HG03159 (cell line): ENCODE data around the gene RAB11FIP4.
"Not testable (repeated sequence)": the region's sequence is repeated elsewhere in the genome, so short reads cannot be mapped to it uniquely, and the experiment has no call there.

Experiments used
- ATAC-seq: cut with Tn5 transposase; IDR thresholded peaks from one replicate; pipeline ENCODE4 v1.9.1; 2021; ENCODE audit warnings: mild to moderate bottlenecking, moderate library complexity; ENCODE audit not compliant: unreplicated experiment

RAB11FIP4 gene

GRCh38 chr17:31391496-31391949, at the start of gene RAB11FIP4:
Gene RAB11FIP4, plus strand, starts transcription at chr17:31391675. Its CDS starts 178 bp downstream, at chr17:31391853.
- no peak for ATAC-seq

GRCh38 chr17:31345191-31345747, 46.2 kb upstream of the RAB11FIP4 start:
- ATAC-seq = not testable (repeated sequence)

- ATAC-seq = no peak
Measured at GRCh38 chr17:31349454-31349853, 42.0 kb upstream of the RAB11FIP4 start.

GRCh38 chr17:31355935-31356334, 35.5 kb upstream of the RAB11FIP4 start:
- ATAC-seq = no peak

- no peak for ATAC-seq
Measured at GRCh38 chr17:31357091-31357490, 34.4 kb upstream of the RAB11FIP4 start.

GRCh38 chr17:31357839-31358394, 33.6 kb upstream of the RAB11FIP4 start:
- ATAC-seq = no peak

- ATAC-seq = no peak
Measured at GRCh38 chr17:31364012-31364411, 27.5 kb upstream of the RAB11FIP4 start.

GRCh38 chr17:31366088-31366487, 25.4 kb upstream of the RAB11FIP4 start:
- ATAC-seq = no peak

GRCh38 chr17:31369266-31369665, 22.2 kb upstream of the RAB11FIP4 start:
- no peak for ATAC-seq

- no peak for ATAC-seq
Measured at GRCh38 chr17:31371511-31372097, 19.9 kb upstream of the RAB11FIP4 start.

GRCh38 chr17:31373150-31374093, 18.1 kb upstream of the RAB11FIP4 start:
- no peak for ATAC-seq

- ATAC-seq = no peak
Measured at GRCh38 chr17:31374094-31374447, 17.4 kb upstream of the RAB11FIP4 start.

- ATAC-seq = no peak
Measured at GRCh38 chr17:31374503-31374902, 17.0 kb upstream of the RAB11FIP4 start.

- no peak for ATAC-seq
Measured at GRCh38 chr17:31378638-31379037, 12.8 kb upstream of the RAB11FIP4 start.

- no peak for ATAC-seq
Measured at GRCh38 chr17:31379597-31380205, 11.8 kb upstream of the RAB11FIP4 start.

- ATAC-seq = no peak
Measured at GRCh38 chr17:31381165-31381668, 10.3 kb upstream of the RAB11FIP4 start.

- ATAC-seq = not testable (repeated sequence)
Measured at GRCh38 chr17:31382668-31383275, 8.7 kb upstream of the RAB11FIP4 start.

- ATAC-seq = not testable (repeated sequence)
Measured at GRCh38 chr17:31383488-31383887, 8.0 kb upstream of the RAB11FIP4 start.

GRCh38 chr17:31385428-31386285, 5.8 kb upstream of the RAB11FIP4 start:
- ATAC-seq = no peak
